Epithelial cell of proximal tubule (primary cell): ENCODE measurements around the gene PVR. TPM values are rescaled to one million over a fixed set of nuclear protein-coding genes. Genes with fewer than 3 reads are reported as not detected.
"Not testable (repeated sequence)": the region's sequence is repeated elsewhere in the genome, so short reads cannot be mapped to it uniquely, and the experiment has no call there.

Source experiments
- DNase-seq: peaks from one replicate; pipeline ENCODE4 v3.0.0-alpha.2; 2011; ENCODE audit warnings: low read depth
- H3K4me3 ChIP-seq: 2 replicates; pipeline ENCODE4 v1.5.1; 2011; ENCODE audit warnings: low read depth, mild to moderate bottlenecking, low read length
- total RNA-seq: library from RNA; depleted of rRNA; stranded (reverse); fragments of >200 nt; gene quantifications from 2 replicates; pipeline ENCODE4 v1.2.3, GENCODE V29; 2015
- TF ChIP-seq, protein P1 (sequence below): conservative IDR thresholded peaks from 2 replicates; pipeline ENCODE4 v1.5.1; 2012; ENCODE audit warnings: low read depth, mild to moderate bottlenecking, low read length

Gene PVR
- total RNA-seq, 1 donor from 2014 or later, result 116 TPM

DNA sequence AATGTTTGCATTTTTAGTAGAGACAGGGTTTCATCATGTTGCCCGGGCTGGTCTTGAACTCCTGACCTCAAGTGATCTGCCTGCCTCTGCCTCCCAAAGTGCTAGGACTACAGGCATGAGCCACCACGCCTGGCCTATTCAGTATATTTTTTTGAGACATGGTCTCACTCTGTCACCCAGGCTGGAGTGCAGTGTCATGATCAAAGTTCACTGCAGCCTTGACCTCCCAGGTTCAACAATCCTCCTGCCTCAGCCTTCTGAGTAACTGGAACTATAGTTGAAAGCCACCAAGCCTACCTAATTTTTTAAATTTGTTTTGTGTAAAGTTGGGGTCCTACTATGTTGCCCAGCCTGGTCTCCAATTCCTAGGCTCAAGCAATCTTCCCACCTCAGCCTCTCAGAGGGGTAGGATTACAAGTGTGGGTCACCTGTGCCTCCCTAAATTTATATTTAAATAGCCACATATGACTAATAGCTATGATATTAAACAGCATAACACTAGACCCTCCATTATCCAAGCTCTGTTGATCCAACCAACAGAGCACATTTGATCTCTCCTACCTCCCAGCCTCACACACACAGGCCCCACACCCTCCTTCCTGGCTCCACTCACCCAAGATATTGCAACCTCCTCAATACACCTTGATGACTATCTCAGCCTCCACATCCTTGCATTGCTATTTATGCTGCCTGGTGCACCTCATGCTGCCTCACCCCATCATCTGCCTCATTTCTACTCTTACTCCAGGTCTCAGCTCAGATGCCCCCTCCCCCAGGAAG, 25.5 kb downstream of the PVR start:
- DNase-seq, result no peak
- no peak overlapping the region for H3K4me3 ChIP-seq
- TF ChIP-seq, protein P1, sequence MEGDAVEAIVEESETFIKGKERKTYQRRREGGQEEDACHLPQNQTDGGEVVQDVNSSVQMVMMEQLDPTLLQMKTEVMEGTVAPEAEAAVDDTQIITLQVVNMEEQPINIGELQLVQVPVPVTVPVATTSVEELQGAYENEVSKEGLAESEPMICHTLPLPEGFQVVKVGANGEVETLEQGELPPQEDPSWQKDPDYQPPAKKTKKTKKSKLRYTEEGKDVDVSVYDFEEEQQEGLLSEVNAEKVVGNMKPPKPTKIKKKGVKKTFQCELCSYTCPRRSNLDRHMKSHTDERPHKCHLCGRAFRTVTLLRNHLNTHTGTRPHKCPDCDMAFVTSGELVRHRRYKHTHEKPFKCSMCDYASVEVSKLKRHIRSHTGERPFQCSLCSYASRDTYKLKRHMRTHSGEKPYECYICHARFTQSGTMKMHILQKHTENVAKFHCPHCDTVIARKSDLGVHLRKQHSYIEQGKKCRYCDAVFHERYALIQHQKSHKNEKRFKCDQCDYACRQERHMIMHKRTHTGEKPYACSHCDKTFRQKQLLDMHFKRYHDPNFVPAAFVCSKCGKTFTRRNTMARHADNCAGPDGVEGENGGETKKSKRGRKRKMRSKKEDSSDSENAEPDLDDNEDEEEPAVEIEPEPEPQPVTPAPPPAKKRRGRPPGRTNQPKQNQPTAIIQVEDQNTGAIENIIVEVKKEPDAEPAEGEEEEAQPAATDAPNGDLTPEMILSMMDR, result no peak

DNA sequence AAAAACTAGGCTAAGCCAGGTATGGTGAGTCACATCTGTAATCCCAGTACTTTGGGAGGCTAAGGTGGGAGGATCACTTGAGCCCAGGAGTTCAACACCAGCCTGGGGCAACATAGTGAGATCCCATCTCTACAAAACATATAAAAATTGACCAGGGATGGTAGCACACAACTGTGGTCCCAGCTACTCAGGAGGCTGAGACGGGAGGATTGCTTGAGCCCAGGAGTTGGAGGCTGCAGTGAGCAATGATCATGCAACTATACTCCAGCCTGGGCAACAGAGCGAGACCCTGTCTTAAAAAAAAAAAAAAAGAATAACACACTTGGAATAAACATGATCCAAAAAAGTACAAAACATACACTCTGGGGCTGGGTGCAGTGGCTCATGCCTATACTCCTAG, 26.3 kb downstream of the PVR start:
- DNase-seq, H3K4me3 ChIP-seq: not testable (repeated sequence)

DNA sequence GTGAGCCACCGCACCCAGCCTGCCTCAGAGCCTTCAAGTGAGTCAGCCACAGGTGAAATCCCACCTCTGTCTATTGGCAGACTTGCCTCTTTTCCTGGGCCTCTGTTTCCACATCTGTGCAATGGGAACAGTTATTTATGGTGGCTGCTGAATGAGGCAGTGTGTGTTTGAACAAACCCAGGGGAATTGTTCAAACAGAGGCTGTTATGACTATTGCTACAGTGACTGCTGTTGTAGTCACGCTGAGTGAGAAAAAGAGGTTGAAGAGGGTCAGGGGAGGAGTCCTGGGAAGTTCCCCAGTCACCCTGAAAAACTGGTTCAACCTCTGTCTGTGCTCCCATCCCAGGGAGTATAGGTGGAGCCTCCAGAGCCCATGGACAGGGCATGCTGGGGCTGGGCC, 27.7 kb downstream of the PVR start, which contains the start of gene CEACAM19:
Gene CEACAM19, plus strand, starts transcription at position 83 of the 400 bp plus-strand sequence. CDS start 450 bp downstream, outside the sequence.
- TF ChIP-seq, protein P1, result no peak
- H3K4me3 ChIP-seq, result no peak within 1 kb of the TSS
- no peak for DNase-seq

DNA sequence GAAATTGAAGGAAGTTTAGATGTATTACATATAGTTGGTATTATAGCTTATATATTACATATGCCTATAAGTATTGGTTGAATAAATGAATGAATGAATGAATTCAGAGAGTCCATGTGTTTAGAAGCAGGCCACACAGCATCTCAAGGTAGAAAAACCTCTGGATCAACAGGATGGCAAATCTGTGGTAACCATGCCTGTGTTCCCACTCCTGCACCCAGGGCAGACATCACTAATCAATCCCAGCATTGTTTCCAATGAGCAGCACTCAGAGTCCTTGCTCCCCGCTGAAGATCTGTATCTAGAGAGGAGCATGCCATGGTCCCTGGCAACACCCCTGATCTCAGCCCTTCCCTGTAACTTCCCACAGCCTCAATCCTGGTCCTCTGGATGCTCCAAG, 28.5 kb downstream of the PVR start:
- no peak overlapping the region for H3K4me3 ChIP-seq
- TF ChIP-seq, protein P1, result no peak
- DNase-seq, result no peak

DNA sequence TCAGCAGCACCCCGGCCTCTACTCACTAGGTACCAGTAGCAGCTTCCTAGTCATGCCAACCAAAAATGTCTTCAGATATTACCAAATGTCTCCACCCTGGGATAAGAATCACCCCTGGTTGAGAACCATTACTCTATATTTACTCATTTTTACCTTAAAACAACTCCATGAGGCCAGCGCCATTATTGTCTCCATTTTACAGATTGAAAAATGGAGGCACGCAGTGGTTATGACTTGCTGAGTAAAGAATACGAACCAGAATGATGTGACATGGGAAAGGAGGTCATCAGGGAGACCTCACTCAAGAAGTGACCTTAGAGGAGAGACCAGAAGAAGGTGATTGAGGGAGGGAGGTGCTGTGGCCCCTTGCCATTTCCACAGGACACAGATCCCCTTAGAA, 29.8 kb downstream of the PVR start:
- TF ChIP-seq, protein P1, result no peak
- DNase-seq, result no peak
- H3K4me3 ChIP-seq, result no peak overlapping the region

DNA sequence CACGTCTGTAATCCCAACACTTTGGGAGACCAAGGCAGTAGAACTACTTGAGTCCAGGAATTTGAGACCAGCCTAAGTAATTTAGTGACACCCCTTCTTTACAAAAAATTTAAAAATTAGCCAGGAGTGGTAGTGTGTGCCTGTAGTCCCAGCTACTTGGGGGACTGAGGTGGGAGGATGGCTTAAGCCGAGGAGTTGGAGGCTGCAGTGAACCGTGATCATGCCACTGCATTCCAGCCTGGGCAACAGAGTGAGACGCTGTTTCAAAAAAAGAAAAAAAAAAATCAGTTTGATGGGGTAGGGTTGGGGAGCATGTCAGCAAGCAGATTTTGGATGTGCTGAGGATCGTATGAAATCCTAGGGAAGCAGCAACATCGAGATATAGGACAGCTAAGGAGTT, 31.8 kb downstream of the PVR start:
- no peak overlapping the region for H3K4me3 ChIP-seq
- TF ChIP-seq, protein P1, result no peak

DNA sequence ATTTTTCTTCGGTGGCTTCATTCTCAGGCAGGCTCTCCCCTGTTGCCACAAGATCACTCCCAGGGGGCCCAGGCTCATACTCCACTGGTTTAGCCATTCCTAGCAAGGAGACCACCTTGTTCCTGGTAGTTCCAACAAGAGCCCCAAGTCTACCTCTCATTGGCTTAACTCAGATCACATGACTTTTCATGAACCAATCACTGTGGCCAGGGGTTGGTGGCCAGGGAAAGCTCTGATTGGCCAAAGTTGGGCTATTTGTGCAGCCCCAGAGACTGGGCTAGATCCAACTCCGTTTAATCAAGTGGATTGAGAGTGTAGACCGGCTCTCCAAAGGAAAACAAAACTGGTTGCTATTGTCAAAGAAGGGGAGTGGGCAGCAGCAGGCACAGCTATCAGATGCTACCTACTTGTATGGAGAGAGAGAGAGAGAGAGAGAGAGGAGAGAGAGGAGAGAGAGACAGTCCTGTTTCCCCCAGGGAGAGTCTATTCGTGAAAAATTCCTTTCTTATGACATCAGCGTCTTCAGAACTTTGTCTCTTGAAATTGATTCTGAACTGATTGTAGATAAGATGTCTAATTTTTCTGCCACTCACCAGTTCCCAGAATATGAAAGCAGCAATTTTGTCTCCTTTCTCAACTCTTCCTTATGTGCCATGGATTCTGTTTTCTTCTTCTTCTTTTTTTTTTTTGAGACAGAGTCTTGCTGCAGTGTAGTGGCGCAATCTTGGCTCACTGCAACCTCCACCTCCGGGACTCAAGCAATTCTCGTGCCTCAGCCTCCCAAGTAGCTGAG, 33.5 kb downstream of the PVR start:
- DNase-seq, result no peak
- no peak overlapping the region for H3K4me3 ChIP-seq
- TF ChIP-seq, protein P1, result no peak

More for the DNA sequence above, 31.8 kb downstream of the PVR start:
- DNase-seq, result no peak
